HG02973 (cell line): Measurements from ENCODE around the gene SIX2.

Source experiments
- ATAC-seq: cut with Tn5 transposase; IDR thresholded peaks from one replicate; pipeline ENCODE4 v1.9.1; 2021; ENCODE audit warnings: moderate library complexity; ENCODE audit not compliant: unreplicated experiment

The SIX2 gene

GRCh38 chr2:44967727-44968432 lies 41.4 kb downstream of the SIX2 start:
- ATAC-seq: no peak

- ATAC-seq: no peak
These were observed 42.2 kb downstream of the SIX2 start for GRCh38 chr2:44967056-44967455.

GRCh38 chr2:44965684-44966083 lies 43.6 kb downstream of the SIX2 start:
- ATAC-seq: no peak

- no peak for ATAC-seq
These were observed 44.5 kb downstream of the SIX2 start for GRCh38 chr2:44964752-44965236.

GRCh38 chr2:44962176-44962695 lies 47.0 kb downstream of the SIX2 start:
- ATAC-seq: no peak

- ATAC-seq: no peak
These were observed 48.4 kb downstream of the SIX2 start for GRCh38 chr2:44960871-44961270.

- ATAC-seq: no peak
These were observed 49.4 kb downstream of the SIX2 start for GRCh38 chr2:44959855-44960254.

- no peak for ATAC-seq
These were observed 51.5 kb downstream of the SIX2 start for GRCh38 chr2:44957656-44958327.

- ATAC-seq: no peak
These were observed 52.4 kb downstream of the SIX2 start for GRCh38 chr2:44956843-44957242.

GRCh38 chr2:44955593-44956392 lies 53.5 kb downstream of the SIX2 start:
- ATAC-seq: peak; percentile 55
